HepG2 (cell line): ENCODE measurements around the gene SCYGR6. TPM values are rescaled to one million over a fixed set of nuclear protein-coding genes. Genes with fewer than 3 reads are reported as not detected.

Experiments used
- AKAP8 ChIP-seq: sonication (generic); formaldehyde crosslinking; IDR thresholded peaks from 2 replicates; pipeline ENCODE4 v1.5.1; 2020; ENCODE audit warnings: mild to moderate bottlenecking, missing genetic modification reagents
- BHLHE40 ChIP-seq: IDR thresholded peaks from 2 replicates; pipeline ENCODE4 v1.6.1; 2011; ENCODE audit warnings: low read length, improper control_type of control experiment
- CBFB ChIP-seq: sonication (generic); formaldehyde crosslinking; IDR thresholded peaks from 2 replicates; pipeline ENCODE4 v1.4.0; 2020; ENCODE audit warnings: missing genetic modification reagents
- EZH2 ChIP-seq: conservative IDR thresholded peaks from 2 replicates; pipeline ENCODE4 v1.6.1; 2012; ENCODE audit warnings: mild to moderate bottlenecking, low read depth, low read length, moderate library complexity
- FOSL1 ChIP-seq: sonication (generic); formaldehyde crosslinking; IDR thresholded peaks from 2 replicates; pipeline ENCODE4 v1.9.0; 2021; ENCODE audit warnings: missing genetic modification reagents, borderline replicate concordance
- FOXC1 ChIP-seq: sonication (generic); formaldehyde crosslinking; IDR thresholded peaks from 2 replicates; pipeline ENCODE4 v1.8.0; 2022; ENCODE audit warnings: mild to moderate bottlenecking, missing genetic modification reagents, borderline replicate concordance
- FOXM1 ChIP-seq: sonication (generic); formaldehyde crosslinking; IDR thresholded peaks from 2 replicates; pipeline ENCODE4 v1.5.0; 2020; ENCODE audit warnings: missing genetic modification reagents
- GPN1 ChIP-seq: sonication (generic); formaldehyde crosslinking; IDR thresholded peaks from 2 replicates; pipeline ENCODE4 v1.5.1; 2020; ENCODE audit warnings: missing genetic modification reagents, borderline replicate concordance
- HOXA9 ChIP-seq: sonication (generic); formaldehyde crosslinking; IDR thresholded peaks from 2 replicates; pipeline ENCODE4 v1.8.1; 2022; ENCODE audit warnings: missing genetic modification reagents, mild to moderate bottlenecking, moderate library complexity, borderline replicate concordance
- IRX3 ChIP-seq: sonication (generic); formaldehyde crosslinking; IDR thresholded peaks from 2 replicates; pipeline ENCODE4 v1.8.1; 2023; ENCODE audit warnings: mild to moderate bottlenecking, low read depth, missing genetic modification reagents, borderline replicate concordance
- MBNL3 ChIP-seq: fragments of 250-450 bp; sonication (Bioruptor Pico); conservative IDR thresholded peaks from 2 replicates; pipeline ENCODE4 v1.8.0; 2022; ENCODE audit warnings: mild to moderate bottlenecking, inconsistent platforms
- MEF2D ChIP-seq: sonication (generic); formaldehyde crosslinking; IDR thresholded peaks from 2 replicates; pipeline ENCODE4 v1.5.1; 2020; ENCODE audit warnings: mild to moderate bottlenecking, missing genetic modification reagents
- MYC ChIP-seq: sonication (generic); formaldehyde crosslinking; IDR thresholded peaks from 2 replicates; pipeline ENCODE4 v1.9.0; 2021; ENCODE audit warnings: missing genetic modification reagents, borderline replicate concordance
- RXRA ChIP-seq: sonication (generic); formaldehyde crosslinking; IDR thresholded peaks from 2 replicates; pipeline ENCODE4 v1.5.1; 2020; ENCODE audit warnings: missing genetic modification reagents
- SALL1 ChIP-seq: sonication (generic); formaldehyde crosslinking; IDR thresholded peaks from 2 replicates; pipeline ENCODE4 v1.8.0; 2022; ENCODE audit warnings: mild to moderate bottlenecking, missing genetic modification reagents
- SKI ChIP-seq: fragments of 450-650 bp; IDR thresholded peaks from one replicate; pipeline ENCODE4 v1.6.1; 2018; ENCODE audit warnings: mild to moderate bottlenecking; ENCODE audit not compliant: partially characterized antibody
- TAF15 ChIP-seq: fragments of 200-400 bp; formaldehyde crosslinking; IDR thresholded peaks from one replicate; pipeline ENCODE4 v1.6.1; 2018; ENCODE audit warnings: mild to moderate bottlenecking, low read depth, low read length; ENCODE audit not compliant: poor library complexity, severe bottlenecking
- TBP ChIP-seq: sonication (generic); formaldehyde crosslinking; IDR thresholded peaks from 2 replicates; pipeline ENCODE4 v1.5.0; 2020; ENCODE audit warnings: missing genetic modification reagents
- TCF12 ChIP-seq, 2 experiments: fragments of 450-650 bp in 1 of 2; sonication (generic) in 1 of 2; formaldehyde crosslinking in 1 of 2; IDR thresholded peaks; 2 replicates each; pipeline versions ENCODE4 v1.6.1 to v1.8.0; 2017 to 2022; ENCODE audit warnings: antibody characterized with exemption in 1 of 2, mild to moderate bottlenecking in 1 of 2, missing genetic modification reagents in 1 of 2, moderate library complexity in 1 of 2
- TOE1 ChIP-seq: sonication (generic); formaldehyde crosslinking; IDR thresholded peaks from 2 replicates; pipeline ENCODE4 v1.4.0; 2020; ENCODE audit warnings: mild to moderate bottlenecking, missing genetic modification reagents
- U2AF2 ChIP-seq: fragments of 200-400 bp; formaldehyde crosslinking; IDR thresholded peaks from 2 replicates; pipeline ENCODE4 v1.6.1; 2017; ENCODE audit warnings: low read depth, mild to moderate bottlenecking, low read length
- ZNF335 ChIP-seq: sonication (generic); formaldehyde crosslinking; IDR thresholded peaks from 2 replicates; pipeline ENCODE4 v1.4.0; 2020; ENCODE audit warnings: missing genetic modification reagents
- ZNF670 ChIP-seq: sonication (generic); formaldehyde crosslinking; IDR thresholded peaks from 2 replicates; pipeline ENCODE4 v1.8.0; 2022; ENCODE audit warnings: mild to moderate bottlenecking, missing genetic modification reagents, borderline replicate concordance
- ZNF75D ChIP-seq: sonication (generic); formaldehyde crosslinking; IDR thresholded peaks from 2 replicates; pipeline ENCODE4 v1.8.1; 2023; ENCODE audit warnings: missing genetic modification reagents, mild to moderate bottlenecking, borderline replicate concordance
- polyA plus RNA-seq, 8 experiments: library from polyadenylated mRNA; depleted of rRNA in 3 of 8; stranded (reverse) in 7 of 8; unstranded in 1 of 8; fragments of >200 nt; fragmentation: Illumina TruSeq in 4 of 8; extraction: Trizol in 4 of 8; gene quantifications; 2 replicates each; pipeline versions ENCODE4 v1.2.1 to v1.2.3, GENCODE V29; 2011 to 2016; ENCODE audit warnings: low read depth in 4 of 8, missing spikeins in 1 of 8, mixed read lengths in 1 of 8; ENCODE audit not compliant: insufficient read depth in 1 of 8
- total RNA-seq, 5 experiments: library from RNA; depleted of rRNA; stranded (reverse); fragments of >200 nt; fragmentation: Illumina TruSeq; extraction: Trizol; gene quantifications; 2 replicates each; pipeline ENCODE4 v1.2.3, GENCODE V29; 2016; ENCODE audit warnings: low read depth in 1 of 5
- TF ChIP-seq, protein P1 (sequence below): sonication (generic); formaldehyde crosslinking; IDR thresholded peaks from 2 replicates; pipeline ENCODE4 v1.5.0; 2020; ENCODE audit warnings: mild to moderate bottlenecking, missing genetic modification reagents
- TF ChIP-seq, protein P2 (sequence below): sonication (generic); formaldehyde crosslinking; IDR thresholded peaks from 2 replicates; pipeline ENCODE4 v1.8.0; 2022; ENCODE audit warnings: missing genetic modification reagents, mild to moderate bottlenecking, inconsistent platforms, borderline replicate concordance
- TF ChIP-seq, protein P3 (sequence below): sonication (generic); formaldehyde crosslinking; IDR thresholded peaks from 2 replicates; pipeline ENCODE4 v1.4.0; 2020; ENCODE audit warnings: missing genetic modification reagents

The SCYGR6 gene
- total and polyA plus RNA-seq, 2 of the 13 experiments (the other 11 are each of a cell fraction or from before 2014, with no cell fraction given) = not detected

DNA sequence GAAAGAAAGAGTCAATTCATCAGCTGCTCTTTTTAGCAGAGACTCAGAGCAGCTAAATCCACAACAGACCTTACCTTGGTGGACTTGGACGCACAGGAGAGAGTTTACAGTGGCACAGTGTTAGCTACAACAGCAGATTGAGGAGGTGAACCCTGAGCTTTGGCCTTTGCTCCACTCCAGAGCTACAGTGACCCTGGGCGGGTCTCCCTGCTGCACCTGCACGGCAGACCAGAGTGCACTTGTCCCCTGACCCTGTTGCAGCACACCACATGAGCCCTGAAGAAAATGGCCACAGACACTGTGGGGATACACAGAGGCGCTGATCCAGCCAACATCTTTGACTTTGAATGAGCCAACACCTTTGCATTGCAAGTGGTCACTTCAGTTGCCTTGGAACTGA lies 17.7 kb downstream of the SCYGR6 start (continued):
- TF ChIP-seq ZNF75D (no peak), ZNF670 (peak; percentile 96), TBP (CRISPR knock-in tag) (no peak), TAF15 (no peak), TOE1 (CRISPR knock-in tag) (no peak), MEF2D (CRISPR knock-in tag) (peak; percentile 77; the same call in 1 of the 2 replicates), MYC (CRISPR knock-in tag) (peak; percentile 61; the same call in 1 of the 2 replicates), MBNL3 (no peak), GPN1 (CRISPR knock-in tag) (no peak), FOSL1 (CRISPR knock-in tag) (no peak), RXRA (CRISPR knock-in tag) (peak; percentile 89), IRX3 (CRISPR knock-in tag) (no peak), EZH2 (no peak), FOXC1 (CRISPR knock-in tag) (0 out of 2 replicates have a peak, but pooled peaks have one; percentile 38), HOXA9 (no peak), AKAP8 (CRISPR knock-in tag) (no peak), SKI (no peak), TCF12 (IDR thresholded peaks at IDR 0.05) (no peak), TCF12 (CRISPR knock-in tag; IDR thresholded peaks at IDR 0.05) (no peak), BHLHE40 (no peak), SALL1 (CRISPR knock-in tag) (peak; percentile 96), CBFB (no peak), U2AF2 (no peak), ZNF335 (CRISPR knock-in tag) (no peak), FOXM1 (no peak)
- TF ChIP-seq, protein P1, sequence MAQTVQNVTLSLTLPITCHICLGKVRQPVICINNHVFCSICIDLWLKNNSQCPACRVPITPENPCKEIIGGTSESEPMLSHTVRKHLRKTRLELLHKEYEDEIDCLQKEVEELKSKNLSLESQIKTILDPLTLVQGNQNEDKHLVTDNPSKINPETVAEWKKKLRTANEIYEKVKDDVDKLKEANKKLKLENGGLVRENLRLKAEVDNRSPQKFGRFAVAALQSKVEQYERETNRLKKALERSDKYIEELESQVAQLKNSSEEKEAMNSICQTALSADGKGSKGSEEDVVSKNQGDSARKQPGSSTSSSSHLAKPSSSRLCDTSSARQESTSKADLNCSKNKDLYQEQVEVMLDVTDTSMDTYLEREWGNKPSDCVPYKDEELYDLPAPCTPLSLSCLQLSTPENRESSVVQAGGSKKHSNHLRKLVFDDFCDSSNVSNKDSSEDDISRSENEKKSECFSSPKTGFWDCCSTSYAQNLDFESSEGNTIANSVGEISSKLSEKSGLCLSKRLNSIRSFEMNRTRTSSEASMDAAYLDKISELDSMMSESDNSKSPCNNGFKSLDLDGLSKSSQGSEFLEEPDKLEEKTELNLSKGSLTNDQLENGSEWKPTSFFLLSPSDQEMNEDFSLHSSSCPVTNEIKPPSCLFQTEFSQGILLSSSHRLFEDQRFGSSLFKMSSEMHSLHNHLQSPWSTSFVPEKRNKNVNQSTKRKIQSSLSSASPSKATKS (CRISPR knock-in tag) = no peak
- TF ChIP-seq, protein P2, sequence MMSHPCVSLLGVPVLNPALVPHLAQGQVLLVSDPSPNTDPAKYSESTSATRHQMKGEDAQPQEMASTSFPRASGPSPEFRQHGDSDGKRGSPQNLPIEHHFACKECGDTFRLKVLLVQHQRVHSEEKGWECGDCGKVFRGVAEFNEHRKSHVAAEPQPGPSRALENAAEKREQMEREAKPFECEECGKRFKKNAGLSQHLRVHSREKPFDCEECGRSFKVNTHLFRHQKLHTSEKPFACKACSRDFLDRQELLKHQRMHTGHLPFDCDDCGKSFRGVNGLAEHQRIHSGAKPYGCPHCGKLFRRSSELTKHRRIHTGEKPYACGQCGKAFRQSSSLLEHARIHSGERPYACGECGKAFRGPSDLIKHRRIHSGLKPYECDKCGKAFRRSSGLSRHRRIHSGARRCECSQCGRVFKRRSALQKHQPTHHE (CRISPR knock-in tag) = no peak
- TF ChIP-seq, protein P3, sequence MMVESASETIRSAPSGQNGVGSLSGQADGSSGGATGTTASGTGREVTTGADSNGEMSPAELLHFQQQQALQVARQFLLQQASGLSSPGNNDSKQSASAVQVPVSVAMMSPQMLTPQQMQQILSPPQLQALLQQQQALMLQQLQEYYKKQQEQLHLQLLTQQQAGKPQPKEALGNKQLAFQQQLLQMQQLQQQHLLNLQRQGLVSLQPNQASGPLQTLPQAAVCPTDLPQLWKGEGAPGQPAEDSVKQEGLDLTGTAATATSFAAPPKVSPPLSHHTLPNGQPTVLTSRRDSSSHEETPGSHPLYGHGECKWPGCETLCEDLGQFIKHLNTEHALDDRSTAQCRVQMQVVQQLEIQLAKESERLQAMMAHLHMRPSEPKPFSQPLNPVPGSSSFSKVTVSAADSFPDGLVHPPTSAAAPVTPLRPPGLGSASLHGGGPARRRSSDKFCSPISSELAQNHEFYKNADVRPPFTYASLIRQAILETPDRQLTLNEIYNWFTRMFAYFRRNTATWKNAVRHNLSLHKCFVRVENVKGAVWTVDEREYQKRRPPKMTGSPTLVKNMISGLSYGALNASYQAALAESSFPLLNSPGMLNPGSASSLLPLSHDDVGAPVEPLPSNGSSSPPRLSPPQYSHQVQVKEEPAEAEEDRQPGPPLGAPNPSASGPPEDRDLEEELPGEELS (CRISPR knock-in tag) = no peak
